ENCODE data around the gene LHX2. TPM values are rescaled to one million over a fixed set of nuclear protein-coding genes. Genes with fewer than 3 reads are reported as not detected.

Gene LHX2
- total and polyA plus RNA-seq, 9 of the 15 experiments (the other 6 are each of a cell fraction or from before 2014, with no cell fraction given): 0.07 TPM; not detected in 8

- no peak for ATAC-seq
- in situ Hi-C loops (cut with MboI): no loop called here
- H3K4me3 ChIP-seq: no peak overlapping the region
- TF ChIP-seq KLF6 (CRISPR knock-in tag; IDR thresholded peaks at IDR 0.05; ENCODE audit: borderline replicate concordance): no peak
- TF ChIP-seq HCFC1 (IDR thresholded peaks at IDR 0.05; ENCODE audit: low read depth, low read length): no peak
- no peak for TF ChIP-seq MEF2D (tag; conservative IDR thresholded peaks at IDR 0.05; ENCODE audit: low read depth)
- TF ChIP-seq SRSF9 (IDR thresholded peaks at IDR 0.05; ENCODE audit: borderline replicate concordance, low read depth, low read length): no peak
- TF ChIP-seq, protein P1, sequence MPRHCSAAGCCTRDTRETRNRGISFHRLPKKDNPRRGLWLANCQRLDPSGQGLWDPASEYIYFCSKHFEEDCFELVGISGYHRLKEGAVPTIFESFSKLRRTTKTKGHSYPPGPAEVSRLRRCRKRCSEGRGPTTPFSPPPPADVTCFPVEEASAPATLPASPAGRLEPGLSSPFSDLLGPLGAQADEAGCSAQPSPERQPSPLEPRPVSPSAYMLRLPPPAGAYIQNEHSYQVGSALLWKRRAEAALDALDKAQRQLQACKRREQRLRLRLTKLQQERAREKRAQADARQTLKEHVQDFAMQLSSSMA (CRISPR knock-in tag; IDR thresholded peaks at IDR 0.05): no peak
- no peak for TF ChIP-seq ZNF57 (CRISPR knock-in tag; IDR thresholded peaks at IDR 0.05)
- TF ChIP-seq BRD4 (IDR thresholded peaks at IDR 0.05): no peak
- TF ChIP-seq, protein P2, sequence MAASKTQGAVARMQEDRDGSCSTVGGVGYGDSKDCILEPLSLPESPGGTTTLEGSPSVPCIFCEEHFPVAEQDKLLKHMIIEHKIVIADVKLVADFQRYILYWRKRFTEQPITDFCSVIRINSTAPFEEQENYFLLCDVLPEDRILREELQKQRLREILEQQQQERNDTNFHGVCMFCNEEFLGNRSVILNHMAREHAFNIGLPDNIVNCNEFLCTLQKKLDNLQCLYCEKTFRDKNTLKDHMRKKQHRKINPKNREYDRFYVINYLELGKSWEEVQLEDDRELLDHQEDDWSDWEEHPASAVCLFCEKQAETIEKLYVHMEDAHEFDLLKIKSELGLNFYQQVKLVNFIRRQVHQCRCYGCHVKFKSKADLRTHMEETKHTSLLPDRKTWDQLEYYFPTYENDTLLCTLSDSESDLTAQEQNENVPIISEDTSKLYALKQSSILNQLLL (CRISPR knock-in tag; IDR thresholded peaks at IDR 0.05; ENCODE audit: borderline replicate concordance): no peak
- no peak for TF ChIP-seq TBL1XR1 (IDR thresholded peaks at IDR 0.05; ENCODE audit: low read length in 2 of 2)
- TF ChIP-seq, protein P3, sequence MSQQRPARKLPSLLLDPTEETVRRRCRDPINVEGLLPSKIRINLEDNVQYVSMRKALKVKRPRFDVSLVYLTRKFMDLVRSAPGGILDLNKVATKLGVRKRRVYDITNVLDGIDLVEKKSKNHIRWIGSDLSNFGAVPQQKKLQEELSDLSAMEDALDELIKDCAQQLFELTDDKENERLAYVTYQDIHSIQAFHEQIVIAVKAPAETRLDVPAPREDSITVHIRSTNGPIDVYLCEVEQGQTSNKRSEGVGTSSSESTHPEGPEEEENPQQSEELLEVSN (IDR thresholded peaks at IDR 0.05; ENCODE audit: borderline replicate concordance in 1 of 2, extremely low read depth in 1 of 2, insufficient read depth in 1 of 2, insufficient read length in 1 of 2, low read depth in 1 of 2, low read length in 1 of 2, poor library complexity in 1 of 2, severe bottlenecking in 1 of 2): no peak
- TF ChIP-seq, protein P4, sequence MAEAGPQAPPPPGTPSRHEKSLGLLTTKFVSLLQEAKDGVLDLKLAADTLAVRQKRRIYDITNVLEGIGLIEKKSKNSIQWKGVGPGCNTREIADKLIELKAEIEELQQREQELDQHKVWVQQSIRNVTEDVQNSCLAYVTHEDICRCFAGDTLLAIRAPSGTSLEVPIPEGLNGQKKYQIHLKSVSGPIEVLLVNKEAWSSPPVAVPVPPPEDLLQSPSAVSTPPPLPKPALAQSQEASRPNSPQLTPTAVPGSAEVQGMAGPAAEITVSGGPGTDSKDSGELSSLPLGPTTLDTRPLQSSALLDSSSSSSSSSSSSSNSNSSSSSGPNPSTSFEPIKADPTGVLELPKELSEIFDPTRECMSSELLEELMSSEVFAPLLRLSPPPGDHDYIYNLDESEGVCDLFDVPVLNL (CRISPR knock-in tag; IDR thresholded peaks at IDR 0.05; ENCODE audit: low read depth): no peak
- TF ChIP-seq CEBPZ (IDR thresholded peaks at IDR 0.05; ENCODE audit: borderline replicate concordance, low read depth, low read length): no peak
- TF ChIP-seq, protein P5, sequence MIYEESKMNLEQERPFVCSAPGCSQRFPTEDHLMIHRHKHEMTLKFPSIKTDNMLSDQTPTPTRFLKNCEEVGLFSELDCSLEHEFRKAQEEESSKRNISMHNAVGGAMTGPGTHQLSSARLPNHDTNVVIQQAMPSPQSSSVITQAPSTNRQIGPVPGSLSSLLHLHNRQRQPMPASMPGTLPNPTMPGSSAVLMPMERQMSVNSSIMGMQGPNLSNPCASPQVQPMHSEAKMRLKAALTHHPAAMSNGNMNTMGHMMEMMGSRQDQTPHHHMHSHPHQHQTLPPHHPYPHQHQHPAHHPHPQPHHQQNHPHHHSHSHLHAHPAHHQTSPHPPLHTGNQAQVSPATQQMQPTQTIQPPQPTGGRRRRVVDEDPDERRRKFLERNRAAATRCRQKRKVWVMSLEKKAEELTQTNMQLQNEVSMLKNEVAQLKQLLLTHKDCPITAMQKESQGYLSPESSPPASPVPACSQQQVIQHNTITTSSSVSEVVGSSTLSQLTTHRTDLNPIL (CRISPR knock-in tag; IDR thresholded peaks at IDR 0.05): no peak
Measured at GRCh38 chr9:123984802-123985201, 26.8 kb upstream of the LHX2 start.

More at GRCh38 chr9:123984802-123985201, 26.8 kb upstream of the LHX2 start:
- Histone ChIP-seq H2AFZ (ENCODE audit: low read depth, low read length) (no peak overlapping the region), H3K4me2 (ENCODE audit: insufficient read depth, low read length) (no peak overlapping the region), H3K9me3 (replicated peaks; ENCODE audit: control insufficient read depth, insufficient read depth, low read depth, low read length) (no peaks in the 10 kb centered on the region), H4K20me1 (replicated peaks; ENCODE audit: control insufficient read depth, insufficient read depth, low read length) (peaks cover 7% of the 10 kb centered on the region; the same call in 1 of the 2 replicates), H3K9ac (ENCODE audit: insufficient read depth in 1 of 2, low read depth in 2 of 2, low read length in 2 of 2) (no peak overlapping the region), H3K4me1 (replicated peaks in 1 of 2; ENCODE audit: control insufficient read depth in 2 of 2, insufficient read depth in 2 of 2, low read length in 2 of 2) (no peaks in the 10 kb centered on the region), H3K27ac (ENCODE audit: extremely low read depth, low read depth, low read length) (no peak overlapping the region), H3K79me2 (ENCODE audit: control insufficient read depth, insufficient read depth, low read length) (no peaks in the 10 kb centered on the region), H3K27me3 (ENCODE audit: control insufficient read depth in 2 of 2, insufficient read depth in 2 of 2, low read length in 2 of 2) (peaks cover 26 to 78% of the 10 kb centered on the region in 2 experiments), H3K36me3 (ENCODE audit: control insufficient read depth, insufficient read depth, low read length) (no peaks in the 10 kb centered on the region), H3K9me1 (ENCODE audit: control insufficient read depth, insufficient read depth, low read length) (no peaks in the 10 kb centered on the region)
- FAIRE-seq (no peak), DNase-seq (ENCODE audit: extremely low read depth in 1 of 4, low spot score in 3 of 4) (no peak)
- ChIA-PET POLR2A (interaction anchor here (1.0 kb wide), 1 partner anchor 10 kb away, joined by 5 read pairs; no protein-coding TSS in a partner anchor), CTCF (ENCODE audit: low intra/inter-chr PET ratio) (no interaction called here)
- 0% methylated on average over 3 of the region's 3 CpGs for WGBS (ENCODE audit: insufficient coverage, low coverage, missing lambda C conversion rate)
- intact Hi-C loops (cut with micrococcal nuclease): no loop called here
- no TSS peak for BruUV-seq (replicated peaks)
